Measurements from ENCODE around the gene ORC5. TPM values are rescaled to one million over a fixed set of nuclear protein-coding genes. Genes with fewer than 3 reads are reported as not detected.

ORC5 gene
- total RNA-seq, 1 donor from 2014 or later = 20.0 TPM

DNA sequence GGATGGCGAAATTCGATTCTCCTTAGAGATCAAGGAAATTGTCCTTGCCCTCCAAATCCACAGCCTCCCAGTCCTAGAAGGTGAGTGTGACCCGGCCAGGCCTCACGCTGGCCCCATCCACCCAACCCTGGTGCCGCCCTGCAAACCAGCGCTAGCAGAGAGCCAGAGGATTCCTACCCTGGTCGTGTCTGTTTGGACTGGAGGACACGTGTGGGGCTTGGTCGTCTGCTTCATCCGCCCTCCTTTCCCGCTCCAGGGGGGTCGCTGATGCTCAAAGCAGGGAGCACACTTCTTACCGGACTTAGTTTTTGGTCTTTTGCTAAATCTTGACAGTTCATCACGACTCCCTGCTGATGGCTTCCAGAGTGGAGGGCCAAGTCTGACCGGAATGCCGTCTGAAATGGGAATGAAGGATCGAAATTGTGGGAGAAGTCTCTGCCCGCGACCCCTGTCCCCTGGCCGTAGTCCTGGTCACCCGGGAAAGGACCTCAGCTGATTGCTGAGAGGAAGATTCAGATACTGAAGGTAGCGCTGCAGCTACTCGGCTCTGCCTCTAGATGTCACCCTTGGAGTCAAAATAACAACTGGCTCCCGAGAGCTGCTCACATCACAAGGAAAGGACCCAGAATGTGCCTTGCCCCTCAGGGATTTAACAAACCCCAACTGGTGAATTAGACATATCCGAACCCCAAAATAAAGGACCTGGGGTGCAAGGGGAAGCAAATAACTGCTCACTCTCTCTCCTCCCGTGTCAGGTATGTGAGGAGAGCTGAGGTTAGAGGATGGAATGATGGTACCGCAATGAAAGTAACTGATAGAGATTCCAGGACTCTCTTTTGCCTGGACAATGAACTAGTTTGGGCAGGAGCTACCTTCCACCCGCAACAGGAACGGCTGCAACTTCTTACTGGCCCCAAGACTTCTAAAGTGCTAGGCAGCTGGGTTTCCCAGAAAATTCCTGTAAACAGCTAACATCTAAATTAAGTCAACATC is 23.5 kb upstream of the ORC5 start:
- peak; percentile 81 for TF ChIP-seq CTCF (IDR thresholded peaks at IDR 0.05)
- H3K4me1 Mint-ChIP-seq (ENCODE audit: unreplicated experiment) = no peaks in the 10 kb centered on the region
- DNase-seq (ENCODE audit: extremely low spot score, unreplicated experiment) = no peak
- no peak overlapping the region for H3K27ac Mint-ChIP-seq (ENCODE audit: unreplicated experiment)
- H3K36me3 Mint-ChIP-seq (ENCODE audit: unreplicated experiment) = no peaks in the 10 kb centered on the region
- H3K27me3 Mint-ChIP-seq (ENCODE audit: unreplicated experiment) = peaks cover 59% of the 10 kb centered on the region
- H3K4me3 Mint-ChIP-seq (ENCODE audit: unreplicated experiment) = no peak overlapping the region
- H3K9me3 Mint-ChIP-seq (ENCODE audit: unreplicated experiment) = no peaks in the 10 kb centered on the region

DNA sequence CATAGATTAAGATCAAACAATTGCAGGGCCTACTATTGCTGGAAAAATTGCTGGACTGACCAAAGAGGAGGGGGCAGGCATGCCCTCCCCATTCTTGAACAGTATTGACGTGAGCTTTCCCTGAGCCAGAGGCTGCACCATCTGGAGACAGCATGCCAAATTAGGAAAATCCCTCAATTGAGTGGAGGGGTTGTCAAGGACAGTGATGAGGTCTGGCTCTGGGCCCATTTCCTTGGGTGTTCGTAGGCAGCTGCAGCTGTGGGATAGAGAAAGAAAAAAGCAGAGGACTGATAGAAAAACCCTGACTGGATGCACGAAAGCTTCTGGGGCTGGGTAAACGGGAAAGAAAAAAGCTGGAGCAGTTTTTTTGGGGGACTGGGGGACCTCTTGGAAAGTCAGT is 22.8 kb upstream of the ORC5 start:
- Mint-ChIP-seq H3K4me1 (ENCODE audit: unreplicated experiment) (no peaks in the 10 kb centered on the region), H3K36me3 (ENCODE audit: unreplicated experiment) (no peaks in the 10 kb centered on the region), H3K27ac (ENCODE audit: unreplicated experiment) (no peak overlapping the region), H3K27me3 (ENCODE audit: unreplicated experiment) (peaks cover 59% of the 10 kb centered on the region), H3K4me3 (ENCODE audit: unreplicated experiment) (no peak overlapping the region), H3K9me3 (ENCODE audit: unreplicated experiment) (no peaks in the 10 kb centered on the region)
- DNase-seq (ENCODE audit: extremely low spot score, unreplicated experiment) = no peak
- TF ChIP-seq CTCF (IDR thresholded peaks at IDR 0.05) = no peak

DNA sequence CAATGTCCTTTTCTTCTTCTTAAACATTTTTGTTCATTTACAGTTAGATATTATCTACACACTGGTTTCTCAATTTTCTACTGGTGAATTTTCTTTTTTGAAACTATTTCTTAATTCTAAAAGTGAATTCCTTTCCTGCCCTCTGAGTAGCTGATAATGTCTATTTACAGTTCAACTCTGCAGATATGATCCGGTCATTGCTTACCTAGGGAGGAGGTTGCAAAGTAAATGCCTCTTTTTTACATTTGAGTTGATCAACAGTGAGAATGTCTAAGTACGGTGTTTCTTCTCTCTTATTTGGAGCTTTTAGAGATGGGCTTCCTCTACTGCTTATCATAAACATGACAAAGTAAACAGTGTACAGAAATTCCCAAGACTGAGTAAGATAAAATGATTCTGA is 20.6 kb upstream of the ORC5 start:
- no peaks in the 10 kb centered on the region for H3K9me3 Mint-ChIP-seq (ENCODE audit: unreplicated experiment)
- no peak overlapping the region for H3K27ac Mint-ChIP-seq (ENCODE audit: unreplicated experiment)
- no peak for DNase-seq (ENCODE audit: extremely low spot score, unreplicated experiment)
- H3K4me1 Mint-ChIP-seq (ENCODE audit: unreplicated experiment) = peaks cover 6% of the 10 kb centered on the region
- no peak overlapping the region for H3K4me3 Mint-ChIP-seq (ENCODE audit: unreplicated experiment)
- H3K36me3 Mint-ChIP-seq (ENCODE audit: unreplicated experiment) = no peaks in the 10 kb centered on the region
- H3K27me3 Mint-ChIP-seq (ENCODE audit: unreplicated experiment) = peaks cover 53% of the 10 kb centered on the region
- TF ChIP-seq CTCF (IDR thresholded peaks at IDR 0.05) = no peak

- H3K36me3 Mint-ChIP-seq (ENCODE audit: unreplicated experiment) = no peaks in the 10 kb centered on the region
- H3K27me3 Mint-ChIP-seq (ENCODE audit: unreplicated experiment) = peaks cover 35% of the 10 kb centered on the region
- no peak for DNase-seq (ENCODE audit: extremely low spot score, unreplicated experiment)
- H3K4me1 Mint-ChIP-seq (ENCODE audit: unreplicated experiment) = peaks cover 6% of the 10 kb centered on the region
- H3K4me3 Mint-ChIP-seq (ENCODE audit: unreplicated experiment) = no peak overlapping the region
- no peak overlapping the region for H3K27ac Mint-ChIP-seq (ENCODE audit: unreplicated experiment)
- TF ChIP-seq CTCF (IDR thresholded peaks at IDR 0.05) = no peak
- no peaks in the 10 kb centered on the region for H3K9me3 Mint-ChIP-seq (ENCODE audit: unreplicated experiment)
Measured at GRCh38 chr7:104225451-104225850, 17.6 kb upstream of the ORC5 start.

DNA sequence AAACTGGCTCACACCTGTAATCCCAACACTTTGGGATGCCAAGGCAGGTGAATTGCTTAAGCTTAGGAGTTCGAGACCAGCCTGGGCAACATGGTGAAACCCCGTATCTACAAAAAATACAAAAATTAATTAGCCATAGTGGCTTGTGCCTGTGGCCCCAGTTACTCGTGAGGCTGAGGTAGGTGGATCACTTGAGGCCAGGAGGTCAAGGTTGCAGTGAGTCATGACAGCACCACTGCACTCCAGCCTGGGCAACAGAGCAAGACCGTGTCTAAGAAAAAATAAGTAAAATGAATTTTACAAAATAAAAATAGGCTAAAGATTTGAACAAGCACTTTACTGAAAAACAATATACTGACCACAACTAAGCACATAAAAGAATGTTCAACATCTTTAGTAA is 9.8 kb upstream of the ORC5 start:
- DNase-seq (ENCODE audit: extremely low spot score, unreplicated experiment) = no peak
- Mint-ChIP-seq H3K27me3 (ENCODE audit: unreplicated experiment) (peaks cover 19% of the 10 kb centered on the region), H3K27ac (ENCODE audit: unreplicated experiment) (no peak overlapping the region), H3K4me3 (ENCODE audit: unreplicated experiment) (no peak overlapping the region), H3K9me3 (ENCODE audit: unreplicated experiment) (no peaks in the 10 kb centered on the region), H3K36me3 (ENCODE audit: unreplicated experiment) (peaks cover 3% of the 10 kb centered on the region), H3K4me1 (ENCODE audit: unreplicated experiment) (no peaks in the 10 kb centered on the region)
- TF ChIP-seq CTCF (IDR thresholded peaks at IDR 0.05) = no peak
